PC-9 (cell line): ENCODE data around the gene RUNX2. TPM values are rescaled to one million over a fixed set of nuclear protein-coding genes. Genes with fewer than 3 reads are reported as not detected.

ENCODE experiments used
- BruUV-seq: library from RNA; stranded (reverse); fragments of 400-500 nt; replicated peaks from 2 replicates; lab custom pipeline; 2021; lab: Mats Ljungman, UMichigan
- CTCF ChIA-PET: fragments of 300-600 bp; sonication (Branson Sonifier 250); formaldehyde crosslinking; loops from one replicate; lab custom pipeline; 2022; ENCODE audit warnings: antibody characterized with exemption; lab: Charles Lee
- POLR2A ChIA-PET: fragments of 300-600 bp; sonication (Branson Sonifier 250); formaldehyde crosslinking; loops from one replicate; lab custom pipeline; 2022; ENCODE audit warnings: antibody characterized with exemption; ENCODE audit not compliant: unreplicated experiment; lab: Charles Lee
- DNase-seq, 2 experiments: peaks; one replicate each; pipeline versions ENCODE4 v3.0.0 to v3.0.0-alpha.2; 2015 to 2022; ENCODE audit warnings: mixed read lengths in 1 of 2
- H2AFZ ChIP-seq: fragments of 200-600 bp; sonication (generic); 2 replicates; pipeline ENCODE4 v1.8.1; 2017; ENCODE audit warnings: antibody characterized with exemption
- H3F3A ChIP-seq: fragments of 200-600 bp; sonication (generic); 2 replicates; pipeline ENCODE4 v1.8.1; 2017; ENCODE audit warnings: antibody characterized with exemption, mild to moderate bottlenecking, low read depth; ENCODE audit not compliant: insufficient read depth
- H3K27ac ChIP-seq: fragments of 200-600 bp; sonication (generic); 2 replicates; pipeline ENCODE4 v1.6.1; 2016; ENCODE audit warnings: mixed run types
- H3K27me3 ChIP-seq: fragments of 200-600 bp; sonication (generic); 2 replicates; pipeline ENCODE4 v1.6.1; 2016; ENCODE audit warnings: low read depth, mixed run types; ENCODE audit not compliant: insufficient read depth
- H3K36me3 ChIP-seq: fragments of 200-600 bp; sonication (generic); 2 replicates; pipeline ENCODE4 v1.6.1; 2016; ENCODE audit warnings: low read depth, mixed run types
- H3K4me1 ChIP-seq: fragments of 200-600 bp; sonication (generic); replicated peaks from 2 replicates; pipeline ENCODE4 v1.6.1; 2016; ENCODE audit warnings: mixed run types; ENCODE audit not compliant: insufficient read depth
- H3K4me2 ChIP-seq: fragments of 200-600 bp; sonication (generic); 2 replicates; pipeline ENCODE4 v1.6.1; 2017; ENCODE audit warnings: mixed run types
- H3K4me3 ChIP-seq: fragments of 200-600 bp; sonication (generic); 2 replicates; pipeline ENCODE4 v1.6.1; 2016; ENCODE audit warnings: mixed run types
- H3K79me2 ChIP-seq: fragments of 200-600 bp; sonication (generic); 2 replicates; pipeline ENCODE4 v1.6.1; 2017; ENCODE audit warnings: low read depth, mixed run types
- H3K9me2 ChIP-seq: fragments of 200-600 bp; sonication (generic); 2 replicates; pipeline ENCODE4 v1.8.1; 2017; ENCODE audit warnings: mild to moderate bottlenecking; ENCODE audit not compliant: insufficient read depth
- H3K9me3 ChIP-seq: fragments of 200-600 bp; sonication (generic); 2 replicates; pipeline ENCODE4 v1.8.1; 2016; ENCODE audit warnings: low read depth; ENCODE audit not compliant: insufficient read depth
- H4K20me1 ChIP-seq: fragments of 200-600 bp; sonication (generic); 2 replicates; pipeline ENCODE4 v1.8.1; 2017; ENCODE audit not compliant: insufficient read depth
- CTCF ChIP-seq: fragments of 200-600 bp; sonication (generic); conservative IDR thresholded peaks from 2 replicates; pipeline ENCODE4 v1.6.1; 2017; ENCODE audit warnings: mixed run types, antibody characterized with exemption, mild to moderate bottlenecking, moderate library complexity
- EZH2 ChIP-seq: fragments of 200-600 bp; sonication (generic); IDR thresholded peaks from 2 replicates; pipeline ENCODE4 v1.8.0; 2017; ENCODE audit warnings: antibody characterized with exemption, low read depth
- intact Hi-C: fragments of 100-400 bp; cut with micrococcal nuclease; formaldehyde crosslinking; loops from one replicate; pipeline ENCODE4 v1.10.0; 2022; ENCODE audit not compliant: unreplicated experiment
- total RNA-seq: library from RNA; stranded (reverse); gene quantifications from 2 replicates; pipeline ENCODE4 v1.2.3, GENCODE V29; 2021

The RUNX2 gene
- total RNA-seq, 1 experiment from 2014 or later, result 12.5 TPM

GRCh38 chr6:45553730-45554344, 225.7 kb downstream of the RUNX2 start:
- no peaks in the 10 kb centered on the region for H3K4me1 ChIP-seq
- no peaks in the 10 kb centered on the region for H3K36me3 ChIP-seq
- no TSS peak for BruUV-seq
- no peaks in the 10 kb centered on the region for H3F3A ChIP-seq
- no peak overlapping the region for H3K4me2 ChIP-seq
- no peaks in the 10 kb centered on the region for H3K9me3 ChIP-seq
- no peak overlapping the region for H3K27ac ChIP-seq
- no peak overlapping the region for H2AFZ ChIP-seq
- no peaks in the 10 kb centered on the region for H4K20me1 ChIP-seq
- no peaks in the 10 kb centered on the region; the same call in 1 of the 2 replicates for H3K9me2 ChIP-seq
- CTCF ChIA-PET, result no interaction called here
- no peak overlapping the region for H3K4me3 ChIP-seq
- H3K27me3 ChIP-seq, result no peaks in the 10 kb centered on the region
- no peak for DNase-seq
- no peak for TF ChIP-seq EZH2
- no peak for TF ChIP-seq CTCF
- intact Hi-C loops, result no loop called here
- no peaks in the 10 kb centered on the region for H3K79me2 ChIP-seq
- POLR2A ChIA-PET, result no interaction called here

- DNase-seq, result no peak
- ChIA-PET CTCF (no interaction called here), POLR2A (interaction anchor here (0.7 kb wide), 1 partner anchor 87 kb away, joined by 3 read pairs; no protein-coding TSS in a partner anchor)
- Histone ChIP-seq H3K9me3 (no peaks in the 10 kb centered on the region), H3K9me2 (no peaks in the 10 kb centered on the region; the same call in 1 of the 2 replicates), H3K4me1 (no peaks in the 10 kb centered on the region), H3K36me3 (no peaks in the 10 kb centered on the region), H3K27ac (no peak overlapping the region), H3K4me2 (no peak overlapping the region), H3F3A (no peaks in the 10 kb centered on the region), H3K79me2 (no peaks in the 10 kb centered on the region), H3K27me3 (no peaks in the 10 kb centered on the region), H4K20me1 (no peaks in the 10 kb centered on the region), H3K4me3 (no peak overlapping the region), H2AFZ (no peak overlapping the region)
- TF ChIP-seq CTCF (no peak), EZH2 (no peak)
- no TSS peak for BruUV-seq
- intact Hi-C loops, result no loop called here
Measured at GRCh38 chr6:45554591-45554990, 226.5 kb downstream of the RUNX2 start.

GRCh38 chr6:45555981-45556771, 228.0 kb downstream of the RUNX2 start:
- Histone ChIP-seq H3K36me3 (no peaks in the 10 kb centered on the region), H4K20me1 (no peaks in the 10 kb centered on the region), H3F3A (no peaks in the 10 kb centered on the region), H3K4me2 (no peak overlapping the region), H3K9me2 (no peaks in the 10 kb centered on the region), H3K27me3 (no peaks in the 10 kb centered on the region), H3K4me1 (no peaks in the 10 kb centered on the region), H3K4me3 (no peak overlapping the region), H2AFZ (no peak overlapping the region), H3K79me2 (no peaks in the 10 kb centered on the region), H3K9me3 (no peaks in the 10 kb centered on the region), H3K27ac (no peak overlapping the region)
- no TSS peak for BruUV-seq
- intact Hi-C loops, result no loop called here
- DNase-seq, result no peak
- TF ChIP-seq CTCF (no peak), EZH2 (no peak)
- ChIA-PET POLR2A (no interaction called here), CTCF (no interaction called here)
